ENCODE results near the gene IL9. TPM values are rescaled to one million over a fixed set of nuclear protein-coding genes. Genes with fewer than 3 reads are reported as not detected.

IL9 gene
- total and polyA plus RNA-seq, 2 of the 4 experiments (the other 2 are of a cell fraction), result not detected

DNA sequence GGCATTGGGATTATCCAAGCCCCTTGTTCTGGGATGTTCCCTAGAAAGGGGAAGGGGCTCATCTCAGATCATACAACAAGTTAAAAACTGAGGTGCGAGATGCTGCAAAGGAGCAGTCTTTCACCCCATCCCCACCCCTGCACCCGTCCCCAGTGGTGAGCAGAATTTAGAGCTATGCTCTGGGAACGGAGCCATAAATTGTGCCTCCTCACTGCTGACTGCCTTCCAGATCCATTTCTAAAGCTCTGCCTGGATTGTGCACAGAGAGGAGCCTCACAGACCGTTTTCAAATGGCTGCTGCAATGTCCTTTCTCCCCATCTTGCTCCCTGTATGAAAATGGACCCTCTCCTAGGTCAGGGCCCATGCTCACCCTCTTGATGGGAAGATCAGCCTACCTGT is 52.9 kb downstream of the IL9 start:
- no peak overlapping the region for H2BK120ac ChIP-seq (ENCODE audit: low read depth, low read length)
- H3K14ac ChIP-seq (replicated peaks; ENCODE audit: low read depth, low read length), result no peak overlapping the region
- H4K20me1 ChIP-seq (ENCODE audit: insufficient read depth, low read length), result no peaks in the 10 kb centered on the region
- intact Hi-C loops (cut with micrococcal nuclease) (no loop called here), dilution Hi-C loops (cut with HindIII; ENCODE audit: low sequenced_read_pairs, unreplicated experiment) (no loop called here), in situ Hi-C loops (cut with MboI; ENCODE audit: low sequenced_read_pairs) (no loop called here)
- H3K27ac ChIP-seq (ENCODE audit: insufficient read depth, low read length), result no peak overlapping the region
- H3K4me1 ChIP-seq (ENCODE audit: control insufficient read depth, insufficient read depth, low read length), result no peaks in the 10 kb centered on the region
- no peak overlapping the region for H3K9ac ChIP-seq (ENCODE audit: low read depth, low read length)
- H3K56ac ChIP-seq (ENCODE audit: extremely low read depth, insufficient read depth, low read length), result no peak overlapping the region
- DNase-seq, result no peak
- H2BK5ac ChIP-seq (ENCODE audit: low read depth, low read length, poor library complexity, severe bottlenecking), result no peak overlapping the region
- no peaks in the 10 kb centered on the region; the same call in 1 of the 2 replicates for H3K27me3 ChIP-seq (ENCODE audit: control insufficient read depth, insufficient read depth, low read length)
- WGBS, 2 experiments (ENCODE audit: extremely low coverage in 2 of 2, insufficient read length in 1 of 2), result no CpG with 5 or more reads among the region's 4 CpGs
- H3K9me3 ChIP-seq (ENCODE audit: control insufficient read depth, insufficient read depth, low read length), result no peaks in the 10 kb centered on the region
- no peak overlapping the region for H4K8ac ChIP-seq (ENCODE audit: low read depth in 2 of 2, low read length in 2 of 2)
- no peaks in the 10 kb centered on the region for H3K36me3 ChIP-seq (ENCODE audit: control insufficient read depth, insufficient read depth, low read length)
- POLR2A ChIA-PET (ENCODE audit: unreplicated experiment), result no interaction called here
- no peak for ATAC-seq (ENCODE audit: low read depth)
- H2AFZ ChIP-seq (replicated peaks; ENCODE audit: low read length, poor library complexity), result no peak overlapping the region
- H3K79me1 ChIP-seq (ENCODE audit: low read depth in 1 of 2, low read length in 2 of 2), result no peaks in the 10 kb centered on the region
- H3K4ac ChIP-seq (ENCODE audit: low read depth, low read length), result no peak overlapping the region
- H4K91ac ChIP-seq (ENCODE audit: insufficient read depth, low read depth, low read length), result no peak overlapping the region
- no peak overlapping the region for H2AK5ac ChIP-seq (ENCODE audit: low read depth, low read length)
- H4K5ac ChIP-seq (ENCODE audit: low read depth, low read length), result no peak overlapping the region
- no peak overlapping the region for H3K18ac ChIP-seq (ENCODE audit: low read depth, low read length)
- no peak overlapping the region for H3K4me2 ChIP-seq (ENCODE audit: low read depth, low read length)
- TF ChIP-seq CEBPB (IDR thresholded peaks at IDR 0.05; ENCODE audit: low read depth, low read length) (no peak), BHLHE40 (IDR thresholded peaks at IDR 0.05; ENCODE audit: low read depth, low read length) (no peak), RCOR1 (IDR thresholded peaks at IDR 0.05; ENCODE audit: insufficient replicate concordance, low read length) (no peak), POLR2A (IDR thresholded peaks at IDR 0.05; ENCODE audit: low read depth, low read length) (no peak), CHD1 (IDR thresholded peaks at IDR 0.05; ENCODE audit: low read depth, low read length) (no peak), RFX5 (IDR thresholded peaks at IDR 0.05; ENCODE audit: low read depth, low read length) (no peak), MAZ (IDR thresholded peaks at IDR 0.05; ENCODE audit: borderline replicate concordance, low read depth, low read length) (no peak), MXI1 (IDR thresholded peaks at IDR 0.05; ENCODE audit: borderline replicate concordance, low read depth, low read length) (no peak), MAFK (IDR thresholded peaks at IDR 0.05; ENCODE audit: low read depth, low read length) (no peak)
- TF ChIP-seq, protein P1, sequence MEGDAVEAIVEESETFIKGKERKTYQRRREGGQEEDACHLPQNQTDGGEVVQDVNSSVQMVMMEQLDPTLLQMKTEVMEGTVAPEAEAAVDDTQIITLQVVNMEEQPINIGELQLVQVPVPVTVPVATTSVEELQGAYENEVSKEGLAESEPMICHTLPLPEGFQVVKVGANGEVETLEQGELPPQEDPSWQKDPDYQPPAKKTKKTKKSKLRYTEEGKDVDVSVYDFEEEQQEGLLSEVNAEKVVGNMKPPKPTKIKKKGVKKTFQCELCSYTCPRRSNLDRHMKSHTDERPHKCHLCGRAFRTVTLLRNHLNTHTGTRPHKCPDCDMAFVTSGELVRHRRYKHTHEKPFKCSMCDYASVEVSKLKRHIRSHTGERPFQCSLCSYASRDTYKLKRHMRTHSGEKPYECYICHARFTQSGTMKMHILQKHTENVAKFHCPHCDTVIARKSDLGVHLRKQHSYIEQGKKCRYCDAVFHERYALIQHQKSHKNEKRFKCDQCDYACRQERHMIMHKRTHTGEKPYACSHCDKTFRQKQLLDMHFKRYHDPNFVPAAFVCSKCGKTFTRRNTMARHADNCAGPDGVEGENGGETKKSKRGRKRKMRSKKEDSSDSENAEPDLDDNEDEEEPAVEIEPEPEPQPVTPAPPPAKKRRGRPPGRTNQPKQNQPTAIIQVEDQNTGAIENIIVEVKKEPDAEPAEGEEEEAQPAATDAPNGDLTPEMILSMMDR (conservative IDR thresholded peaks at IDR 0.05; ENCODE audit: low read depth, low read length), result no peak
- TF ChIP-seq, protein P2, sequence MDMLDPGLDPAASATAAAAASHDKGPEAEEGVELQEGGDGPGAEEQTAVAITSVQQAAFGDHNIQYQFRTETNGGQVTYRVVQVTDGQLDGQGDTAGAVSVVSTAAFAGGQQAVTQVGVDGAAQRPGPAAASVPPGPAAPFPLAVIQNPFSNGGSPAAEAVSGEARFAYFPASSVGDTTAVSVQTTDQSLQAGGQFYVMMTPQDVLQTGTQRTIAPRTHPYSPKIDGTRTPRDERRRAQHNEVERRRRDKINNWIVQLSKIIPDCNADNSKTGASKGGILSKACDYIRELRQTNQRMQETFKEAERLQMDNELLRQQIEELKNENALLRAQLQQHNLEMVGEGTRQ (IDR thresholded peaks at IDR 0.05; ENCODE audit: low read depth, low read length), result no peak
- no peak overlapping the region for H3K4me3 ChIP-seq (ENCODE audit: insufficient read depth, low read depth, low read length)
- no peak overlapping the region for H2BK20ac ChIP-seq (ENCODE audit: low read depth, low read length)
- CTCF ChIA-PET, result no interaction called here
- H2AK9ac ChIP-seq (replicated peaks; ENCODE audit: low read depth, low read length, poor library complexity), result no peak overlapping the region
- H3K9me1 ChIP-seq (ENCODE audit: insufficient read depth, low read length), result no peaks in the 10 kb centered on the region
- no peak overlapping the region for H3K23ac ChIP-seq (ENCODE audit: low read depth, low read length)
- no peak overlapping the region for H2BK15ac ChIP-seq (ENCODE audit: low read depth, low read length)
- no TSS peak for BruUV-seq (replicated peaks)

Data from IMR-90 (cell line).